ENCODE results near the gene PAX3.

Gene PAX3

DNA sequence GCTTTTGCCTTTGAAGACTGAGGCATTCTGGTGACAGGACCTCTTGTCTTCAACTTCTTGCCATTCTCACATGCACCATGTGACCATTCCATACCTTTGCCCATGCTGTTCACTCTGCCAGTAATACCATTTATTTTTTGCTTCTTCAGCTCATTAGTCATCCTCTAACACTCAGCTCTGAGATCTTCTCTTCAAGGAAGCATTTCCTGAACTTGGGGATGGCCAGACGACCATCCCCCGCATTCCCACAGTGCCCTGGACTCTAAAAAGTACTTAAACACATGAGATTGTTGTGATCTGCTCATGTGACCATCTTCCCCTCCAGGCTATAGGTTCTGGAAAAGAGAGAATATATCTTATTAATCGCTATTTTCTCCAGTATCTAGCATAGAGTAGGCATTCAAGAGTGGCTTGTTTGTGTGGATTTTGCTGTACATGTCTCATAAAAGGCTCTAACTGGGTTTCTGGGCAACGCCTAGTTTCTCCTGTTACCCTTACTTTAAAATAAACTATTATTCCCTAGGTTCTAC, 33.9 kb downstream of the PAX3 start:
- peak; percentile 68 for DNase-seq

- peak; percentile 15 for DNase-seq
Measured at GRCh38 chr2:222261504-222261903, 37.3 kb downstream of the PAX3 start.

DNA sequence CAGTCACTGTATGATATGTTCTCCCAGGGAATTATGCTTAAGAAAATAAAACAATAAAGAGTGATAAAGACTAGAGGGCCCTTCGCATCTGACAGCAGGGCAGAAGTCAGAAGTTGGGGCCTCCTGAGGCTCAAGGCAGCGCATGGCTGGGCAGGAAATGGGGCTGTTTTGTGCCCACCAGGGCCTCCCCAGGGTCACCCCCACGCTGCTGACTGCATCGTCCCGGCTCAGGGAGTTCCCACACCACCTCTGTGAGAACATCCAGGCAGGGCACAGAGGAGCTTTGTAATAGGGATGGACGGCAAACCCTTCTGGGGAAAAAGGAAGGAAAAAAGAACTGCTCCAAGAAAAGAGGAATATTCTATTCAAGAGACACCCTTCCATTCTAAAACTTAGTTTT, 41.2 kb downstream of the PAX3 start:
- no peak for DNase-seq

GRCh38 chr2:222256250-222256649, 42.5 kb downstream of the PAX3 start:
- no peak for DNase-seq

DNA sequence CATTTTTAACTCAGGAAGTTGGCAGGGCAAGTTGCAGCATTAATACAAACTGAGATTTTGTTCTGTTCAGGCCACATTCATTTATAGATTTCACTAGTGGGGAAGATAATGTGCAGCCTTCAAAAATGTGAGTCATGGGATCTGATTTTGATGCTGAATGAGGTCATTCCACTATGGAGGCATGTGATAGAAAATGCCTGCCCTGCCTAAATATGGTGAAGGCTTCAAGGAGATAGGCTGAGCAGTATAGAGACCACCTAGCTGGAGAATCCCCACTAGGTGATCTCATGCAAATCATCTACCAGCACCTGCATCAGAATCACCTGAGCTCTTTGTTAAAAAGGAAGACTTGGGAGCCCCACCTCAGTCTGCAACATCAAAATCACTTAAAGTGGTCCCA, 43.7 kb downstream of the PAX3 start:
- no peak for DNase-seq

DNA sequence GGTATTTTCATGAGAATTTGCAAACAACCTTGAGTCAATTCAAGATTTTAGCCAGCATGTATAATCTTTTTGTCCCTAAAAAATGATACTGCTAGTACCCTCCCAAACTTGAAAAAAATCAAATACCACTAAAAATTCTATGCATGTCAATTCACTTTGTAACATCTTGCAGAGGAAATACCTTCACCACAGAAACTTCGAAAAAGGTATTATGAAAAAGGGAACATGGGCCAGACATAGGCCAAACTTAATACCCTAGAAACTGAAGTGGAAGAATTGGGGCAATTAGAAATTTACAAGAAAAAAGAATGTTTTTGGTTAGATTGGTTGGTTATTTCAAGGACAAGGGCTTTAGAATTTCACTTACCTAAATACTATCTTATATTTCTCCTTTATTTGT, 48.5 kb downstream of the PAX3 start:
- no peak for DNase-seq

- DNase-seq = no peak
Measured at GRCh38 chr2:222249444-222249843, 49.4 kb downstream of the PAX3 start.

- no peak for DNase-seq
Measured at GRCh38 chr2:222248818-222249217, 50.0 kb downstream of the PAX3 start.

DNA sequence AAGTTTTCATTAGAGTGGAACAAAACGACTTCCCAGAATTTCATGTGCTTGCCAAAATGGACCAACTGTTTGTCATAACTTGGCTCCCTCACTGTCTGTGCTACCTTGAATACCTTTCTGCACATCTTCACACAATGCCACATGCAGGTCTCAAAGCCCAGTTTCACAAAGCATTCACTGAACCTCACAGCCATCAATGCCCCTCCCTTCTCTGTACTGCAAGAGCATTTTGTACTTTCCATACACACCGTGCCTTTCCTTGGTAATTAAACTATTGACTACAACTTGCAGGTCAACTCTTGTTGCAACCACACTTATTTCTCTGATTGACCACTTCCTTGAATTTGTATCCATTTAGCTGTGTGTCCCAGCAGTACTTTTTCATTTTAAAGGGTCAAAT, 50.5 kb downstream of the PAX3 start:
- no peak for DNase-seq

- DNase-seq = no peak
Measured at GRCh38 chr2:222242532-222242931, 56.3 kb downstream of the PAX3 start.

GRCh38 chr2:222241128-222241870, 57.5 kb downstream of the PAX3 start:
- no peak for DNase-seq

DNA sequence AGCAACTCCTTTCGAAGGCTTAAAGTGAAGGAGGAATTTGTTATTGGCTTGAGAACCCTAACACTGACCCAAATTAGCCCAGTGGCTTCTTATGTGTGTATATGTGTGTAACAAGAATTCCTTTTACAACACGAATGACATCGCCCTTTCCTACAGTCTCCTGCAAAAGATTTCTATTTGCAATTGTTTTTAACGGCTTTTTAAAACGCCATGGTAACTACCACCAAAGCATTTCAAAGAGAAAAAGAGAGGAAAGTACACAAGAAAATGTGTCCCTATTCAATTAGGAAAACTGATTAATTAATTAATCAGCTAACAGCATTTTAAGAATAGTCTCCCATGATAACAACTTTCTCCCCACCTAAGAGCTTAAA, 58.1 kb downstream of the PAX3 start:
- no peak for DNase-seq

DNA sequence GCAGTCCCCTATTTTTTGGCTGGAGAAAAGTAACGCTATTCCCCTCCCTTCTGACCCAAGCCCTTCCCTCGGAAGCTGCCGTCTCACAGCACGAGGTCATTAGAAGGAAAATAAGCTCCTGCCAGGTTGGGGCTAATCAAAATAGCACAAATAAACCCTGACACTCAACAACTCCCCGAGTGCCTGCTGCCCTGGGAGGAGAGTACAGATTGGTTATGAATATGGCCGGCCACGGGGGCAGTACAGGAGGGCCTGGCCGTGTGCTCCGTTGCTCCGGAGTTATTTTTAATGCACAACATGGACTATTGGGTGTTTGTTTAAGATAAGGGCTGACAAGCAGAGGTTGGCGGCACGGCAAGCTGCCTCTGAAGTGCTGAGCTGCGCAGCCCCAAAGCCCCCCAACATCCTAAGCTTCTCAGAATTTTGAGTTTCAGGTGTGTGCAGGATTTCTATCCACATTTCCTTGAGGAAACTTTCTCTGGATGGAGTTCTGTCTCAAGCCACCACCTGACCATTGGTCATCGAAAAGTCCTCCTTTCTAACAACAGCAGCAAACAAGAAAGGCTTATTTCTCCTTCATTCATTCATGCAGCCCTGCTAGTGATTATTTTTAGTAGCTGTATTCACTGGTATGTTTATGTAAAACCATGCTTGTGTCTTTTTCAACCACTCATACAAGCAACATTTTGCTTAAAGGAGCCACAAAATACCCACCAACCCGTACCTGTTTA, 58.7 kb downstream of the PAX3 start:
- DNase-seq = no peak

GRCh38 chr2:222239091-222239490, 59.7 kb downstream of the PAX3 start:
- no peak for DNase-seq

DNA sequence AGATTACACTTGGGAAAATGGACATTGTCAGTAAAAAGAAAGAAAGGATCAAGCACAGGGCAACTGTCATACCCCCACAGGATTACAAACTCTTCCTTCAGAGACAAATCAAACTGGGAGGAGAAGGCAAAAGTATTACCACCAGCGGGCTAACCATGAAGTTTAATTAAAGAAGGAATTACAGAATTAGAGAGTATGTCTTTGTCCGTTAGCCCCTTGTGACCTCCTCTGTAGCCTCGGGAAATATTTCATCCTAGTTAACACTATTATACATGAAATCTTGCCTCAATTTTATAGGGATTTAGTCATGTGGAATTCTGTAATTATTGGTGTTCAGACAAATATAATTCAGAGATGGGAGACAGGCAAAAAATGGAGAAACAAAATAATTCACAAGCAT, 60.7 kb downstream of the PAX3 start:
- no peak for DNase-seq

GRCh38 chr2:222232839-222233238, 66.0 kb downstream of the PAX3 start:
- DNase-seq = no peak

- no peak for DNase-seq
Measured at GRCh38 chr2:222232372-222232771, 66.4 kb downstream of the PAX3 start.

DNA sequence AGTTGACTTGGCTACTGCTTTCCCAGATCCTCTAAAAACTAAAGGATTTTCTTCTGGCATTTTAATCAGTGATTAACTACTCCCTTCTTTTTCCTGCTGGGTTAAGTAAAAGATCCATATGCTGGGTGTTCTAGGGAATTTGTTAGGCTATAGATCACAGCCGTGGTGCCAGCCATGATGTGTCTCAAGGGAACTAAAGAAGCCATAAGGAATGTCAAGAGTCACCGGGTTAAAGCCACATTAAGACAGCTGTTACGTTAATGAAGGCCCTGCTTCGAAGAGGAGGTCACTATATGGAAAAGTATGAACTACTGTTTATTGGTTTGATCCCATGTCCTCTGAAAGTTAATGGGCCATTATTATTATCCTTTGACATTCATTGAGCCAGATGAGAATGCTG, 70.7 kb downstream of the PAX3 start:
- no peak for DNase-seq

- no peak for DNase-seq
Measured at GRCh38 chr2:222218786-222219185, 80.0 kb downstream of the PAX3 start.

- DNase-seq = no peak
Measured at GRCh38 chr2:222217712-222218111, 81.1 kb downstream of the PAX3 start.

DNA sequence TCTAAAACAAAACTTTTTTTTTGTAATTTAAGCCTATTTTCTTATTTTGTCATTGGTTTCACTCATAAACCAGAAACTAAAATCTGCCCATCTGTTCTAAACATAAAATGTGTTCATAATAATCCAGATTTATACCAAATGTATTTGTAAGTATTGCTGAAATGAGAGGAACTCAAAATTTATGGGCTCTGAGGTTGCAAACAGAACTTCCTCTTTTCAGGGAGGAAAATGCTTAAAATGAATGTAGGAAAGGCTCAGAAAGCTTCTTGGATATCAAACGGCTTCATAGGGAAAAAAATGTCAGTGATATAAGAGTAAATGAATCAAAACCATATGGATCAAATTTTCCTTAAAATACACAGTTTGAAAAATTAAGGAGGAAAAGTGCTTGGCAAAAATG, 83.9 kb downstream of the PAX3 start:
- no peak for DNase-seq

- no peak for DNase-seq
Measured at GRCh38 chr2:222213049-222213448, 85.7 kb downstream of the PAX3 start.

GRCh38 chr2:222212571-222212970, 86.2 kb downstream of the PAX3 start:
- no peak for DNase-seq

GRCh38 chr2:222208010-222208690, 90.6 kb downstream of the PAX3 start:
- peak; percentile 16 for DNase-seq
